GM12875 (cell line): ENCODE measurements around the gene CAB39.

Experiments
- H3K4me3 ChIP-seq: one replicate; pipeline ENCODE4 v1.5.1; 2011; ENCODE audit warnings: low read depth, low read length, control low read depth
- CTCF ChIP-seq: IDR thresholded peaks from 2 replicates; pipeline ENCODE4 v1.5.1; 2011; ENCODE audit warnings: low read depth, mild to moderate bottlenecking, control low read depth, inconsistent platforms, low read length, moderate library complexity, borderline replicate concordance; ENCODE audit not compliant: insufficient read depth

CAB39 gene

GRCh38 chr2:230684270-230685168, 28.1 kb upstream of the CAB39 start:
- no peak for TF ChIP-seq CTCF
- no peak overlapping the region for H3K4me3 ChIP-seq

GRCh38 chr2:230685178-230685577, 27.5 kb upstream of the CAB39 start:
- H3K4me3 ChIP-seq, result no peak overlapping the region
- TF ChIP-seq CTCF, result no peak

GRCh38 chr2:230687498-230687897, 25.1 kb upstream of the CAB39 start:
- H3K4me3 ChIP-seq, result no peak overlapping the region
- no peak for TF ChIP-seq CTCF

GRCh38 chr2:230688490-230688889, 24.2 kb upstream of the CAB39 start:
- no peak overlapping the region for H3K4me3 ChIP-seq
- TF ChIP-seq CTCF, result no peak

GRCh38 chr2:230690439-230690838, 22.2 kb upstream of the CAB39 start:
- H3K4me3 ChIP-seq, result no peak overlapping the region
- no peak for TF ChIP-seq CTCF

GRCh38 chr2:230691005-230691647, 21.5 kb upstream of the CAB39 start:
- no peak overlapping the region for H3K4me3 ChIP-seq
- TF ChIP-seq CTCF, result no peak

GRCh38 chr2:230692760-230693159, 19.9 kb upstream of the CAB39 start:
- TF ChIP-seq CTCF, result no peak

More at GRCh38 chr2:230692760-230693159, 19.9 kb upstream of the CAB39 start:
- H3K4me3 ChIP-seq, result no peak overlapping the region
